LNCaP clone FGC (cell line): ENCODE results near the gene EXOC6B.
"Not testable (repeated sequence)": the region's sequence is repeated elsewhere in the genome, so short reads cannot be mapped to it uniquely, and the experiment has no call there.

ENCODE experiments used
- DNase-seq: peaks from one replicate; pipeline ENCODE4 v3.0.0-alpha.2; 2011; ENCODE audit warnings: low read depth
- H3K4me3 ChIP-seq: 2 replicates; pipeline ENCODE4 v1.5.1; 2011; ENCODE audit warnings: mild to moderate bottlenecking, low read depth, low read length, control low read depth
- CTCF ChIP-seq: IDR thresholded peaks from 2 replicates; pipeline ENCODE4 v1.5.1; 2012; ENCODE audit warnings: mild to moderate bottlenecking; ENCODE audit not compliant: control insufficient read depth, insufficient read depth; ENCODE audit errors: extremely low read depth

EXOC6B gene

GRCh38 chr2:72425996-72426395 lies 399.8 kb downstream of the EXOC6B start:
- no peak overlapping the region for H3K4me3 ChIP-seq
- no peak for TF ChIP-seq CTCF
- no peak for DNase-seq

GRCh38 chr2:72423756-72424155 lies 402.1 kb downstream of the EXOC6B start:
- H3K4me3 ChIP-seq: no peak overlapping the region
- DNase-seq: no peak
- no peak for TF ChIP-seq CTCF

- DNase-seq, H3K4me3 ChIP-seq: not testable (repeated sequence)
Measured at GRCh38 chr2:72421771-72422379, 404.0 kb downstream of the EXOC6B start.

- no peak for TF ChIP-seq CTCF
- DNase-seq: no peak
- no peak overlapping the region for H3K4me3 ChIP-seq
Measured at GRCh38 chr2:72415781-72416475, 409.9 kb downstream of the EXOC6B start.

GRCh38 chr2:72415241-72415661 lies 410.6 kb downstream of the EXOC6B start:
- TF ChIP-seq CTCF: no peak
- H3K4me3 ChIP-seq: no peak overlapping the region
- no peak for DNase-seq

GRCh38 chr2:72414137-72414760 lies 411.6 kb downstream of the EXOC6B start:
- TF ChIP-seq CTCF: no peak
- H3K4me3 ChIP-seq: no peak overlapping the region
- DNase-seq: no peak

- no peak overlapping the region for H3K4me3 ChIP-seq
- TF ChIP-seq CTCF: no peak
- DNase-seq: no peak
Measured at GRCh38 chr2:72413716-72414115, 412.1 kb downstream of the EXOC6B start.
